ENCODE results near the gene SAG.

SAG gene

GRCh38 chr2:233384811-233385488, 77.3 kb downstream of the SAG start:
- no peak for DNase-seq

GRCh38 chr2:233385489-233386044, 78.0 kb downstream of the SAG start:
- DNase-seq, result no peak

DNA sequence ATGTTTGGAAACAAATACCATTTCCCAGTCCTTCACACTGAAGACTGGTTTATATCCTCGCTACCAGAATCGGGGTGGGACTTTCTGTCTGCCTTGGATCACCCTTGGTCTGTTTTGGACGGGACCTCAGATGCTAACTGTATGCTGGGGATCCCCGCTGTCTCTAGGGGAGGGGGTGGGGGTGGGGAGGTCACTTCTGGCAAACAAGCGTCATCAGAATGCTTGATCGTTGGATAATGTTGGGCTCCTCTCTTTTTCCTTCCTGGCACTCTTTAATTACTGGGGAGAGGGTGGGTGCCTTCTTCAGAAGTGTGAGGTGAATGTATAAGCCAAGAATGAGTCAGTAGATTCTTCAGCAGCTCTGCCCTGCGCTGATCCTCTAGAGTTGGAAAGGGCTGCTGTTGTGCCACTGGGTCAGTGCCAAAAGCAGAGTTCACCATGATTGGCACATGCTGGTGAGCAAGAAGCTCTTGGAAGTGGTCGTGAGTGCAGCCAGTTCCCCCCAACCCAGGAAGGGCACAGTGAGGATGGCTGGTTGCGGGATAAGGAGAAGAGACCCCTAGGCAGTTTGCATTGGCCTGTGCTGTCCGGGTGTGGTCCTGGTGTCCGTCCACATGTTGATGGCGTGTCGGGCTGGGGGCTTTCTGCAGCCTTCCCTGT, 78.9 kb downstream of the SAG start:
- no peak for DNase-seq

GRCh38 chr2:233387225-233387624, 79.6 kb downstream of the SAG start:
- DNase-seq, result no peak

DNA sequence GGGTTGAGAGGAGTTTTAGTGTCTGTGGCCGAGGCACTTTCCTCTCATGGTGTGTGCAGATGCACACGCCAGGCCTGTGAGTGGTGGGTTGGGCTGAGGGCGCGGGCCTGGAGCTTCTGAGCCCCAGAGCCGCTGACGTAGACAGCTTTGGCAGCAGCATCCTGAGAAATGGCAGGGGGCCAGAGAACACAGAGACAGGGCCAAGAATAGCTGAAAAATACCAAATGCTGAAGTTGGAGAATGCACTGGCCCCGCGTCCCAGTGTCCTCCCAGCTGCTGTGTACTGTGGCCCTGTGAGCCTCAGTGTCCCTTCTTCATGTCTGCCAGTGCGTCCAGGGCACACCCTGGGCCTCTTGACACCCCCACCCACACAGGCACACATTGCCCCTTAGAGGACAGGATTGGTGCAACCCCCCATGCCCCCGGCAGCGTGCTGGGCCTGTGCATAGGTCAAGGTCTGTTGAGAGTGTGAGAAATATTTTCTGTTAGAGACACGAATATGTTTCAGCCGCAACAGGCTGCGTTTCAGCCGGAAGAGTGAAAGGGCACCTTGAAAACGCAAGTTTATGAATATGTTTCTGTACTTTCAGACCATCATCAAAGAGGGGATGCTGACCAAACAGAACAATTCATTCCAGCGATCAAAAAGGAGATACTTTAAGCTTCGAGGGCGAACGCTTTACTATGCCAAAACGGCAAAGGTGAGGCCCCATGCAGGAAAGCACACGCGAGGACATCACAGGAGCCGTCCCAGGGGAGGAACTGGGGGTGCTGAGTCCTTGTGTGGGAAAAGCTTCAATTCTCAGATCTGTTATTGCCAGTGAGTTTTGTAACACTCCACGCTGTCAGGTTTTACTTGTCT, 80.3 kb downstream of the SAG start:
- no peak for DNase-seq

GRCh38 chr2:233389601-233390125, 82.0 kb downstream of the SAG start:
- DNase-seq, result no peak

DNA sequence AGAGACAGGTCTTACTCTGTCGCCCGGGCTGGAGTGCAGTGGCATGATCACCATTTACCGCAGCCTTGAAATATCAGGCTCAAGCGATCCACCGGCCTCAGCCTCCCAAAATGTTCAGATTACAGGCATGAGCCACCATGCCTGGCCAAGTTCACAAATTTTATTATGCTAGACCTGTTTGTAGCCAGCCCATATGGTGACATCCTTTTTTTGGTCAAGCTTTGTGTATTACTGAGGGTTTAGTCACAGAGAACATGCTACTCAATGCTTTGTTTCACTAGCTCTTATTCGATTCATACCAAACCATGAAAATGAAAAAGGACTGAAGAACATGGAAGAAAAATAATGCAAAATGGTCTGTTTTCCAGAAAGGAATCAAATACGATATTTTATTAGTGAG, 88.1 kb downstream of the SAG start:
- DNase-seq, result no peak
